K562 (cell line): Measurements from ENCODE around the gene EME1. TPM values are rescaled to one million over a fixed set of nuclear protein-coding genes. Genes with fewer than 3 reads are reported as not detected.

ENCODE experiments used
- ATAC-seq: fragments of 200-7000 bp; cut with Tn5 transposase; 3 replicates; pipeline ENCODE4 v1.9.1; 2020; ENCODE audit warnings: moderate library complexity
- BruUV-seq: library from RNA; stranded (reverse); fragments of 400-500 nt; replicated peaks from 2 replicates; lab custom pipeline; 2021; lab: Mats Ljungman, UMichigan
- CTCF ChIA-PET: fragments of 300-600 bp; formaldehyde crosslinking; extraction: SDS; loops from one replicate; lab custom pipeline; 2021; ENCODE audit warnings: low intra/inter-chr PET ratio; lab: Yijun Ruan, JAX
- POLR2A ChIA-PET: fragments of 300-600, 350-650 bp; sonication (Branson Sonifier 250); formaldehyde crosslinking; extraction: SDS; loops from one replicate; lab custom pipeline; 2021; ENCODE audit warnings: antibody characterized with exemption, inconsistent platforms; lab: Yijun Ruan, JAX
- DNase-seq, 4 experiments: peaks; one replicate each; pipeline versions ENCODE4 v3.0.0 to v3.0.0-alpha.2; 2011 to 2018; ENCODE audit warnings: low spot score in 3 of 4, mixed read lengths in 3 of 4; ENCODE audit errors: extremely low read depth in 1 of 4
- FAIRE-seq: peaks from 2 replicates; lab custom pipeline; 2011; peaks lifted over from hg19 to GRCh38; lab: Jason Lieb, UNC
- H2AFZ ChIP-seq: 2 replicates; pipeline ENCODE4 v1.6.0; 2011; ENCODE audit warnings: low read depth, low read length, control low read depth, inconsistent platforms
- H3K27ac ChIP-seq: fragments of 200-600 bp; 3 replicates; pipeline ENCODE4 v1.8.0; 2011; ENCODE audit warnings: low read depth, mild to moderate bottlenecking, control low read depth, inconsistent platforms, low read length, moderate library complexity, mixed read lengths; ENCODE audit errors: extremely low read depth
- H3K27me3 ChIP-seq, 2 experiments: fragments of 300-600 bp in 1 of 2; 2 replicates in 1 of 2; 3 replicates in 1 of 2; pipeline versions ENCODE4 v1.6.0 to v1.8.0; 2011; ENCODE audit warnings: inconsistent platforms in 2 of 2, low read length in 2 of 2, mild to moderate bottlenecking in 1 of 2, mixed read lengths in 1 of 2, moderate library complexity in 1 of 2; ENCODE audit not compliant: control insufficient read depth in 2 of 2, insufficient read depth in 2 of 2
- H3K36me3 ChIP-seq: fragments of 300-600 bp; 3 replicates; pipeline ENCODE4 v1.8.0; 2011; ENCODE audit warnings: mild to moderate bottlenecking, low read length, inconsistent platforms; ENCODE audit not compliant: control insufficient read depth, insufficient read depth
- H3K4me1 ChIP-seq, 2 experiments: fragments of 200-600 bp in 1 of 2; replicated peaks in 1 of 2; 2 replicates in 1 of 2; 3 replicates in 1 of 2; pipeline versions ENCODE4 v1.5.1 to v1.8.0; 2011; ENCODE audit warnings: inconsistent platforms in 2 of 2, low read length in 2 of 2, mild to moderate bottlenecking in 1 of 2, mixed read lengths in 1 of 2, moderate library complexity in 1 of 2; ENCODE audit not compliant: control insufficient read depth in 2 of 2, insufficient read depth in 2 of 2
- H3K4me2 ChIP-seq: 2 replicates; pipeline ENCODE4 v1.6.1; 2011; ENCODE audit warnings: low read length, control low read depth, inconsistent platforms, mixed read lengths; ENCODE audit not compliant: insufficient read depth
- H3K4me3 ChIP-seq: fragments of 200-600 bp; sonication (generic), shearing (Covaris generic); 2 replicates; pipeline ENCODE4 v1.5.1; 2016; ENCODE audit warnings: control low read depth, inconsistent platforms
- H3K79me2 ChIP-seq: fragments of 200-600 bp; 3 replicates; pipeline ENCODE4 v1.8.0; 2011; ENCODE audit warnings: low read length, inconsistent platforms; ENCODE audit not compliant: control insufficient read depth, insufficient read depth
- H3K9ac ChIP-seq, 2 experiments: 2 replicates each; pipeline versions ENCODE4 v1.6.0 to v1.6.1; 2011; ENCODE audit warnings: low read depth in 2 of 2, low read length in 2 of 2, control low read depth in 1 of 2, inconsistent platforms in 1 of 2, mild to moderate bottlenecking in 1 of 2, mixed read lengths in 1 of 2; ENCODE audit not compliant: insufficient read depth in 1 of 2
- H3K9me1 ChIP-seq: one replicate; pipeline ENCODE4 v1.6.0; 2011; ENCODE audit warnings: inconsistent platforms, mild to moderate bottlenecking, low read length, moderate library complexity; ENCODE audit not compliant: control insufficient read depth, insufficient read depth
- H3K9me3 ChIP-seq: replicated peaks from 2 replicates; pipeline ENCODE4 v1.5.1; 2011; ENCODE audit warnings: low read depth, low read length, inconsistent platforms; ENCODE audit not compliant: control insufficient read depth, insufficient read depth
- H4K20me1 ChIP-seq: replicated peaks from 2 replicates; pipeline ENCODE4 v1.6.1; 2011; ENCODE audit warnings: low read length, inconsistent platforms, mixed read lengths; ENCODE audit not compliant: control insufficient read depth, insufficient read depth
- BRCA1 ChIP-seq, 2 experiments: fragments of 450-650 bp in 1 of 2; sonication (generic) in 1 of 2; formaldehyde crosslinking in 1 of 2; IDR thresholded peaks; 2 replicates each; pipeline versions ENCODE4 v1.5.0 to v1.6.1; 2017 to 2020; ENCODE audit warnings: mild to moderate bottlenecking in 1 of 2, missing genetic modification reagents in 1 of 2
- CREBBP ChIP-seq: IDR thresholded peaks from one replicate; pipeline ENCODE4 v1.6.1; 2012; ENCODE audit warnings: low read depth, mild to moderate bottlenecking, control low read depth, inconsistent platforms, low read length
- HDAC2 ChIP-seq: fragments of 450-650 bp; IDR thresholded peaks from 2 replicates; pipeline ENCODE4 v1.6.1; 2016; ENCODE audit warnings: mild to moderate bottlenecking
- MCM7 ChIP-seq, 2 experiments: fragments of 450-650 bp; IDR thresholded peaks; 2 replicates each; pipeline ENCODE4 v1.6.1; 2016 to 2018
- POLR2A ChIP-seq: fragments of 450-650 bp; conservative IDR thresholded peaks from 2 replicates; pipeline ENCODE4 v1.6.1; 2016
- POLR2AphosphoS2 ChIP-seq: IDR thresholded peaks from 2 replicates; pipeline ENCODE4 v1.6.1; 2012; ENCODE audit warnings: low read length, improper control_type of control experiment
- POLR2AphosphoS5 ChIP-seq: IDR thresholded peaks from 2 replicates; pipeline ENCODE4 v1.6.1; 2011; ENCODE audit warnings: mild to moderate bottlenecking, low read depth, low read length, moderate library complexity; ENCODE audit not compliant: control insufficient read depth, insufficient read depth
- POLR2G ChIP-seq: fragments of 200-400 bp; formaldehyde crosslinking; IDR thresholded peaks from 2 replicates; pipeline ENCODE4 v1.6.1; 2017; ENCODE audit warnings: low read depth, mild to moderate bottlenecking, antibody characterized with exemption, low read length, moderate library complexity
- RBFOX2 ChIP-seq: fragments of 200-400 bp; formaldehyde crosslinking; IDR thresholded peaks from 2 replicates; pipeline ENCODE4 v1.6.1; 2017; ENCODE audit warnings: low read depth, mild to moderate bottlenecking, low read length, moderate library complexity
- RFX7 ChIP-seq: fragments of 250-450 bp; sonication (Bioruptor Pico); IDR thresholded peaks from 2 replicates; pipeline ENCODE4 v1.5.1; 2021; ENCODE audit warnings: mild to moderate bottlenecking
- TARDBP ChIP-seq: fragments of 450-650 bp; IDR thresholded peaks from 2 replicates; pipeline ENCODE4 v1.6.1; 2016
- ZKSCAN1 ChIP-seq: fragments of 150-350 bp; IDR thresholded peaks from 2 replicates; pipeline ENCODE4 v1.6.1; 2016; ENCODE audit warnings: low read depth, low read length
- ZNF134 ChIP-seq: fragments of 250-450 bp; sonication (Bioruptor Pico); conservative IDR thresholded peaks from 2 replicates; pipeline ENCODE4 v1.4.0; 2020
- ZNF449 ChIP-seq: fragments of 250-450 bp; sonication (Bioruptor Pico); IDR thresholded peaks from 2 replicates; pipeline ENCODE4 v1.8.0; 2022; ENCODE audit warnings: moderate library complexity, mild to moderate bottlenecking, inconsistent platforms
- ZNF717 ChIP-seq: fragments of 250-450 bp; sonication (Bioruptor Pico); IDR thresholded peaks from 2 replicates; pipeline ENCODE4 v1.5.0; 2021
- WGBS: fragments of 100-300 bp; shearing (Covaris generic); methylation state at CpG from one replicate; pipeline ENCODE4 v1.1.6; 2016; ENCODE audit warnings: low coverage, mixed read lengths; ENCODE audit not compliant: insufficient coverage; ENCODE audit errors: missing lambda C conversion rate; 5-methylcytosine and 5-hydroxymethylcytosine counted together
- in situ Hi-C: fragments of 300-500 bp; cut with MboI; formaldehyde crosslinking; loops from 4 replicates; pipeline ENCODE4 v1.15.0; 2018; ENCODE audit warnings: inconsistent platforms, mixed read lengths
- intact Hi-C: fragments of 100-400 bp; cut with micrococcal nuclease; formaldehyde crosslinking; loops from 2 replicates; pipeline ENCODE4 v1.14.2; 2022
- polyA plus RNA-seq, 8 experiments: library from polyadenylated mRNA; depleted of rRNA in 4 of 8; stranded (reverse) in 5 of 8; unstranded in 3 of 8; fragments of >200 nt; fragmentation: Nextera tagmentation in 2 of 8; fragmentation: Illumina TruSeq in 1 of 8; extraction: Ambion mirVana in 2 of 8; extraction: Trizol in 1 of 8; gene quantifications; 2 replicates each; pipeline versions ENCODE4 v1.2.1 to v1.2.3, GENCODE V29; 2011 to 2014; ENCODE audit warnings: inconsistent platforms in 1 of 8, missing spikeins in 1 of 8
- total RNA-seq, 7 experiments: library from RNA; depleted of rRNA in 6 of 7; stranded (reverse); fragments of >200 nt in 6 of 7; fragmentation: Illumina TruSeq in 2 of 7; extraction: Trizol in 2 of 7; gene quantifications; 2 replicates each; pipeline versions ENCODE4 v1.2.1 to v1.2.3, GENCODE V29; 2011 to 2021; ENCODE audit warnings: low replicate concordance in 1 of 7

Gene EME1
- total and polyA plus RNA-seq, 9 of the 15 experiments (the other 6 are each of a cell fraction or from before 2014, with no cell fraction given), result 14.6 to 44.1 (median 24.0) TPM

- no peak overlapping the region for H3K27ac ChIP-seq
- peaks cover 99% of the 10 kb centered on the region for H3K36me3 ChIP-seq
- H3K79me2 ChIP-seq, result peaks cover 9% of the 10 kb centered on the region; the same call in 2 of the 3 replicates
- BruUV-seq, result no TSS peak
- intact Hi-C loops (no loop called here), in situ Hi-C loops (no loop called here)
- CTCF ChIA-PET, result no interaction called here
- DNase-seq, result no peak
- no peak overlapping the region for H3K4me2 ChIP-seq
- H3K9me1 ChIP-seq, result no peaks in the 10 kb centered on the region
- no peaks in the 10 kb centered on the region for H3K9me3 ChIP-seq
- POLR2A ChIA-PET, result interaction anchor here (0.9 to 13.4 kb wide), 4 partner anchors 9 to 24 kb away, joined by 3 to 129 read pairs (median 8); partner anchors contain the start of gene LRRC59
- no peak overlapping the region for H3K4me3 ChIP-seq
- H3K4me1 ChIP-seq, result 0 out of 5 replicates have a peak, but pooled peaks cover 0 to 4% of the 10 kb centered on the region in 2 experiments
- H3K27me3 ChIP-seq, result no peaks in the 10 kb centered on the region
- no peak for TF ChIP-seq HDAC2
- no peak for TF ChIP-seq BRCA1 (IDR thresholded peaks at IDR 0.05)
- no peak for TF ChIP-seq BRCA1 (CRISPR knock-in tag; IDR thresholded peaks at IDR 0.05)
- peak; percentile 93 for TF ChIP-seq ZKSCAN1
- no peak for TF ChIP-seq POLR2AphosphoS2
- no peak for TF ChIP-seq CREBBP
- no peak for TF ChIP-seq MCM7 (IDR thresholded peaks at IDR 0.05)
- TF ChIP-seq TARDBP, result no peak
- no peak overlapping the region for H3K9ac ChIP-seq
- FAIRE-seq, result no peak
- H2AFZ ChIP-seq, result no peak overlapping the region
- ATAC-seq, result no peak
- H4K20me1 ChIP-seq, result no peaks in the 10 kb centered on the region
- 91% methylated on average over 3 of the region's 3 CpGs for WGBS
Observed at GRCh38 chr17:50386510-50386909, 13.5 kb downstream of the EME1 start.

- Histone ChIP-seq H3K79me2 (peaks cover 24% of the 10 kb centered on the region), H3K9ac (no peak overlapping the region)
Observed at GRCh38 chr17:50388728-50389127, 15.7 kb downstream of the EME1 start.

More at GRCh38 chr17:50388728-50389127, 15.7 kb downstream of the EME1 start:
- 97% methylated on average over 3 of the region's 3 CpGs for WGBS
- H3K9me3 ChIP-seq, result no peaks in the 10 kb centered on the region
- no peaks in the 10 kb centered on the region for H3K4me1 ChIP-seq
- POLR2A ChIA-PET, result interaction anchor here (0.6 to 13.4 kb wide), 5 partner anchors 7 to 17 kb away, joined by 3 to 129 read pairs (median 10); partner anchors contain the start of genes EME1, LRRC59 and MRPL27
- H4K20me1 ChIP-seq, result no peaks in the 10 kb centered on the region
- 0 out of 2 replicates have a peak, but pooled peaks have one; percentile 14 for TF ChIP-seq POLR2G
- TF ChIP-seq ZNF717 (CRISPR knock-in tag), result no peak
- TF ChIP-seq POLR2A, result peak; percentile 43; the same call in 1 of the 2 replicates
- peak; percentile 24; the same call in 1 of the 2 replicates for TF ChIP-seq RBFOX2
- no peak for TF ChIP-seq RFX7 (CRISPR knock-in tag)
- 0 out of 2 replicates have a peak, but pooled peaks have one; percentile 25 for TF ChIP-seq POLR2AphosphoS5
- no peak for TF ChIP-seq ZNF449 (CRISPR knock-in tag)
- no peak for TF ChIP-seq ZNF134 (CRISPR knock-in tag)
- CTCF ChIA-PET, result no interaction called here
- ATAC-seq, result no peak
- H3K27ac ChIP-seq, result no peak overlapping the region
- no peak for DNase-seq
- intact Hi-C loops (no loop called here), in situ Hi-C loops (no loop called here)
- no peak for FAIRE-seq
- no peaks in the 10 kb centered on the region for H3K27me3 ChIP-seq
- H3K9me1 ChIP-seq, result no peaks in the 10 kb centered on the region
- no TSS peak for BruUV-seq
- no peak overlapping the region for H2AFZ ChIP-seq
- H3K4me3 ChIP-seq, result no peak overlapping the region
- H3K36me3 ChIP-seq, result peaks cover 99% of the 10 kb centered on the region
- no peak overlapping the region for H3K4me2 ChIP-seq
